HepG2 (cell line): Measurements from ENCODE around the gene ARG1. TPM values are rescaled to one million over a fixed set of nuclear protein-coding genes. Genes with fewer than 3 reads are reported as not detected.

Source experiments
- ATAC-seq: fragments of 200-7000 bp; cut with Tn5 transposase; 3 replicates; pipeline ENCODE4 v1.9.1; 2020; ENCODE audit warnings: mild to moderate bottlenecking, moderate library complexity
- BruUV-seq: library from RNA; stranded (reverse); fragments of 400-500 nt; replicated peaks from 2 replicates; lab custom pipeline; 2021; lab: Mats Ljungman, UMichigan
- CTCF ChIA-PET: fragments of 300-600 bp; formaldehyde crosslinking; extraction: SDS; loops from one replicate; lab custom pipeline; 2021; ENCODE audit warnings: low total read pairs, inconsistent platforms, low intra/inter-chr PET ratio; lab: Yijun Ruan, JAX
- POLR2A ChIA-PET: fragments of 350-600 bp; sonication (Branson Sonifier 250); formaldehyde crosslinking; loops from one replicate; lab custom pipeline; 2020; ENCODE audit warnings: antibody characterized with exemption, inconsistent platforms; lab: Yijun Ruan, JAX
- DNase-seq: peaks from one replicate; pipeline ENCODE4 v3.0.0-alpha.2; 2015; ENCODE audit warnings: low spot score
- FAIRE-seq: peaks from 3 replicates; lab custom pipeline; 2011; peaks lifted over from hg19 to GRCh38; lab: Jason Lieb, UNC
- H2AFZ ChIP-seq: one replicate; pipeline ENCODE4 v1.6.1; 2011; ENCODE audit warnings: low read length, inconsistent platforms
- H3K27ac ChIP-seq: fragments of 300-600 bp; 3 replicates; pipeline ENCODE4 v1.8.0; 2011; ENCODE audit warnings: mixed run types, mild to moderate bottlenecking, mixed read lengths, low read length, inconsistent platforms; ENCODE audit not compliant: insufficient read depth; ENCODE audit errors: extremely low read length
- H3K27me3 ChIP-seq, 2 experiments: fragments of 200-600 bp in 1 of 2; 2 replicates in 1 of 2; 3 replicates in 1 of 2; pipeline versions ENCODE4 v1.6.0 to v1.8.0; 2011; ENCODE audit warnings: low read length in 2 of 2, mild to moderate bottlenecking in 2 of 2, moderate library complexity in 2 of 2, inconsistent platforms in 1 of 2; ENCODE audit not compliant: insufficient read depth in 2 of 2, control insufficient read depth in 1 of 2
- H3K36me3 ChIP-seq, 2 experiments: fragments of 200-600 bp in 1 of 2; replicated peaks in 1 of 2; 2 replicates in 1 of 2; 3 replicates in 1 of 2; pipeline versions ENCODE4 v1.5.1 to v1.8.0; 2011; ENCODE audit warnings: low read length in 2 of 2, inconsistent platforms in 1 of 2; ENCODE audit not compliant: insufficient read depth in 2 of 2, control insufficient read depth in 1 of 2
- H3K4me1 ChIP-seq: 2 replicates; pipeline ENCODE4 v1.5.1; 2012; ENCODE audit warnings: low read length, inconsistent platforms; ENCODE audit not compliant: insufficient read depth
- H3K4me2 ChIP-seq: 2 replicates; pipeline ENCODE4 v1.6.0; 2011; ENCODE audit warnings: low read depth, low read length, inconsistent platforms
- H3K4me3 ChIP-seq, 3 experiments: fragments of 200-600 bp in 1 of 3; sonication (generic), shearing (Covaris generic) in 1 of 3; replicated peaks in 1 of 3; 2 replicates each; pipeline ENCODE4 v1.5.1; 2011 to 2016; ENCODE audit warnings: low read length in 3 of 3, inconsistent platforms in 2 of 3, low read depth in 2 of 3, mild to moderate bottlenecking in 2 of 3, control low read depth in 1 of 3, mixed read lengths in 1 of 3; ENCODE audit not compliant: insufficient read depth in 1 of 3
- H3K79me2 ChIP-seq: one replicate; pipeline ENCODE4 v1.6.1; 2011; ENCODE audit warnings: low read length, inconsistent platforms; ENCODE audit not compliant: insufficient read depth
- H3K9ac ChIP-seq: 2 replicates; pipeline ENCODE4 v1.6.0; 2011; ENCODE audit warnings: mild to moderate bottlenecking, low read depth, low read length, inconsistent platforms; ENCODE audit not compliant: insufficient read depth
- H3K9me3 ChIP-seq: 2 replicates; pipeline ENCODE4 v1.5.1; 2012; ENCODE audit warnings: mild to moderate bottlenecking, low read length
- H4K20me1 ChIP-seq: 2 replicates; pipeline ENCODE4 v1.6.0; 2011; ENCODE audit warnings: inconsistent platforms, mild to moderate bottlenecking, low read length, moderate library complexity; ENCODE audit not compliant: insufficient read depth
- BCL6 ChIP-seq: IDR thresholded peaks from 2 replicates; pipeline ENCODE4 v1.6.1; 2016; ENCODE audit warnings: missing genetic modification reagents, missing compliant biosample characterization
- CEBPB ChIP-seq: IDR thresholded peaks from 2 replicates; pipeline ENCODE4 v1.6.1; 2011; ENCODE audit warnings: low read depth, low read length, improper control_type of control experiment, borderline replicate concordance
- CEBPG ChIP-seq: IDR thresholded peaks from 2 replicates; pipeline ENCODE4 v1.6.1; 2016
- FOXP1 ChIP-seq, 2 experiments: fragments of 450-650 bp in 1 of 2; IDR thresholded peaks; 2 replicates each; pipeline ENCODE4 v1.6.1; 2017 to 2018; ENCODE audit warnings: antibody characterized with exemption in 1 of 2
- MAFF ChIP-seq: IDR thresholded peaks from 2 replicates; pipeline ENCODE4 v1.6.1; 2011; ENCODE audit warnings: low read depth, low read length, improper control_type of control experiment
- MAFK ChIP-seq, 2 experiments: IDR thresholded peaks in 1 of 2; conservative IDR thresholded peaks in 1 of 2; 2 replicates each; pipeline ENCODE4 v1.6.1; 2011; ENCODE audit warnings: improper control_type of control experiment in 2 of 2, low read length in 2 of 2
- MED1 ChIP-seq: sonication (generic); formaldehyde crosslinking; IDR thresholded peaks from 2 replicates; pipeline ENCODE4 v1.4.0; 2020; ENCODE audit warnings: missing genetic modification reagents
- NFIC ChIP-seq: IDR thresholded peaks from 2 replicates; pipeline ENCODE4 v1.6.1; 2012; ENCODE audit warnings: mild to moderate bottlenecking, low read length, inconsistent platforms
- NR2F6 ChIP-seq, 2 experiments: IDR thresholded peaks; 2 replicates each; pipeline ENCODE4 v1.6.1; 2016; ENCODE audit warnings: antibody characterized with exemption in 1 of 2, mild to moderate bottlenecking in 1 of 2
- POGZ ChIP-seq: sonication (generic); formaldehyde crosslinking; IDR thresholded peaks from 2 replicates; pipeline ENCODE4 v1.4.0; 2020; ENCODE audit warnings: mild to moderate bottlenecking, missing genetic modification reagents
- SOX13 ChIP-seq, 3 experiments: fragments of 450-650 bp in 1 of 3; sonication (generic) in 1 of 3; formaldehyde crosslinking in 1 of 3; IDR thresholded peaks in 2 of 3; conservative IDR thresholded peaks in 1 of 3; 2 replicates each; pipeline versions ENCODE4 v1.5.0 to v1.6.1; 2016 to 2020; ENCODE audit warnings: antibody characterized with exemption in 1 of 3, mild to moderate bottlenecking in 1 of 3, missing compliant biosample characterization in 1 of 3, missing genetic modification reagents in 1 of 3, moderate library complexity in 1 of 3
- SOX6 ChIP-seq, 2 experiments: fragments of 450-650 bp in 1 of 2; sonication (generic) in 1 of 2; formaldehyde crosslinking in 1 of 2; IDR thresholded peaks; 2 replicates each; pipeline versions ENCODE4 v1.4.0 to v1.6.1; 2017 to 2020; ENCODE audit warnings: antibody characterized with exemption in 1 of 2, mild to moderate bottlenecking in 1 of 2, missing genetic modification reagents in 1 of 2
- ZFP82 ChIP-seq: sonication (generic); formaldehyde crosslinking; IDR thresholded peaks from 2 replicates; pipeline ENCODE4 v1.5.1; 2020; ENCODE audit warnings: mild to moderate bottlenecking, missing genetic modification reagents, borderline replicate concordance
- ZNF317 ChIP-seq: sonication (generic); formaldehyde crosslinking; IDR thresholded peaks from 2 replicates; pipeline ENCODE4 v1.5.0; 2020; ENCODE audit warnings: mild to moderate bottlenecking, missing genetic modification reagents
- ZNF747 ChIP-seq: sonication (generic); formaldehyde crosslinking; IDR thresholded peaks from 2 replicates; pipeline ENCODE4 v1.8.1; 2023; ENCODE audit warnings: missing genetic modification reagents, mild to moderate bottlenecking, borderline replicate concordance
- WGBS: methylation state at CpG from one replicate; pipeline ENCODE4 v1.1.6; 2017; ENCODE audit warnings: low lambda C conversion rate; 5-methylcytosine and 5-hydroxymethylcytosine counted together
- in situ Hi-C: cut with HindIII; loops from 2 replicates; pipeline ENCODE4 v1.10.0; 2017; ENCODE audit warnings: low pct_unique_long_range_greater_than_20kb; ENCODE audit not compliant: extremely low pct_ligation_motif_present
- intact Hi-C: fragments of 100-400 bp; cut with micrococcal nuclease; formaldehyde crosslinking; loops from one replicate; pipeline ENCODE4 v1.10.0; 2022; ENCODE audit not compliant: unreplicated experiment
- polyA plus RNA-seq, 8 experiments: library from polyadenylated mRNA; depleted of rRNA in 3 of 8; stranded (reverse) in 7 of 8; unstranded in 1 of 8; fragments of >200 nt; fragmentation: Illumina TruSeq in 4 of 8; extraction: Trizol in 4 of 8; gene quantifications; 2 replicates each; pipeline versions ENCODE4 v1.2.1 to v1.2.3, GENCODE V29; 2011 to 2016; ENCODE audit warnings: low read depth in 4 of 8, missing spikeins in 1 of 8, mixed read lengths in 1 of 8; ENCODE audit not compliant: insufficient read depth in 1 of 8
- total RNA-seq, 5 experiments: library from RNA; depleted of rRNA; stranded (reverse); fragments of >200 nt; fragmentation: Illumina TruSeq; extraction: Trizol; gene quantifications; 2 replicates each; pipeline ENCODE4 v1.2.3, GENCODE V29; 2016; ENCODE audit warnings: low read depth in 1 of 5
- TF ChIP-seq, protein P1 (sequence below): IDR thresholded peaks from 2 replicates; pipeline ENCODE4 v1.6.1; 2016
- TF ChIP-seq, protein P2 (sequence below), 2 experiments: sonication (generic) in 1 of 2; formaldehyde crosslinking in 1 of 2; IDR thresholded peaks; 2 replicates each; pipeline versions ENCODE4 v1.6.1 to v1.9.0; 2014 to 2022; ENCODE audit warnings: antibody characterized with exemption in 1 of 2, borderline replicate concordance in 1 of 2, inconsistent platforms in 1 of 2, low read depth in 1 of 2, missing genetic modification reagents in 1 of 2

The ARG1 gene
- total and polyA plus RNA-seq, 2 of the 13 experiments (the other 11 are each of a cell fraction or from before 2014, with no cell fraction given): 2.2 to 11.2 TPM

GRCh38 chr6:131552572-131552971 lies 20.5 kb upstream of the ARG1 start:
- no peaks in the 10 kb centered on the region for H4K20me1 ChIP-seq
- H3K4me1 ChIP-seq: peaks cover 29% of the 10 kb centered on the region
- FAIRE-seq: no peak
- H3K27ac ChIP-seq: peak overlapping the region; percentile 71
- WGBS: 44% methylated on average over 3 of the region's 3 CpGs
- intact Hi-C loops (no loop called here), in situ Hi-C loops (no loop called here)
- no peak overlapping the region for H3K9ac ChIP-seq
- ATAC-seq: peak; percentile 86
- POLR2A ChIA-PET: interaction anchor here (0.7 to 1.5 kb wide), 2 partner anchors 10 to 75 kb away, joined by 3 to 5 read pairs; partner anchors contain the start of gene MED23
- H3K27me3 ChIP-seq: no peaks in the 10 kb centered on the region
- CTCF ChIA-PET: no interaction called here
- no peaks in the 10 kb centered on the region for H3K79me2 ChIP-seq
- no peaks in the 10 kb centered on the region for H3K9me3 ChIP-seq
- H3K36me3 ChIP-seq: no peaks in the 10 kb centered on the region
- BruUV-seq: no TSS peak
- no peak overlapping the region for H2AFZ ChIP-seq
- no peak overlapping the region for H3K4me3 ChIP-seq
- H3K4me2 ChIP-seq: peak overlapping the region; percentile 13; the same call in 1 of the 2 replicates
- DNase-seq: peak; percentile 31
- peak; percentile 71; the same call in 1 of the 2 replicates for TF ChIP-seq CEBPB
- peak; percentile 48; the same call in 1 of the 2 replicates for TF ChIP-seq MED1 (CRISPR knock-in tag)
- peak; percentile 36; the same call in 1 of the 2 replicates for TF ChIP-seq POGZ (CRISPR knock-in tag)
- no peak for TF ChIP-seq SOX13 (IDR thresholded peaks at IDR 0.05)
- peak in 1 of 2 experiments; percentile 31; a peak in 1 of 4 replicates for TF ChIP-seq SOX13 (CRISPR knock-in tag; conservative IDR thresholded peaks at IDR 0.05 in 1 of 2, IDR thresholded peaks at IDR 0.05 in 1 of 2)
- TF ChIP-seq MAFF: peak; percentile 53
- TF ChIP-seq ZNF317: peak; percentile 81; the same call in 1 of the 2 replicates
- TF ChIP-seq MAFK (conservative IDR thresholded peaks at IDR 0.05 in 1 of 2, IDR thresholded peaks at IDR 0.05 in 1 of 2; ENCODE audit: low read length in 2 of 2): peak; percentile 59 to 70
- TF ChIP-seq FOXP1 (IDR thresholded peaks at IDR 0.05): no peak
- TF ChIP-seq FOXP1 (CRISPR knock-in tag; IDR thresholded peaks at IDR 0.05): peak; percentile 37; the same call in 1 of the 2 replicates
- no peak for TF ChIP-seq SOX6 (IDR thresholded peaks at IDR 0.05)
- TF ChIP-seq SOX6 (CRISPR knock-in tag; IDR thresholded peaks at IDR 0.05): peak; percentile 61; the same call in 1 of the 2 replicates
- peak; percentile 92 for TF ChIP-seq NFIC
- no peak for TF ChIP-seq ZNF747 (CRISPR knock-in tag)
- peak; percentile 23; the same call in 1 of the 2 replicates for TF ChIP-seq NR2F6 (IDR thresholded peaks at IDR 0.05)
- TF ChIP-seq NR2F6 (CRISPR knock-in tag; IDR thresholded peaks at IDR 0.05): no peak
- peak; percentile 31; the same call in 1 of the 2 replicates for TF ChIP-seq ZFP82 (CRISPR knock-in tag)
- TF ChIP-seq, protein P1, sequence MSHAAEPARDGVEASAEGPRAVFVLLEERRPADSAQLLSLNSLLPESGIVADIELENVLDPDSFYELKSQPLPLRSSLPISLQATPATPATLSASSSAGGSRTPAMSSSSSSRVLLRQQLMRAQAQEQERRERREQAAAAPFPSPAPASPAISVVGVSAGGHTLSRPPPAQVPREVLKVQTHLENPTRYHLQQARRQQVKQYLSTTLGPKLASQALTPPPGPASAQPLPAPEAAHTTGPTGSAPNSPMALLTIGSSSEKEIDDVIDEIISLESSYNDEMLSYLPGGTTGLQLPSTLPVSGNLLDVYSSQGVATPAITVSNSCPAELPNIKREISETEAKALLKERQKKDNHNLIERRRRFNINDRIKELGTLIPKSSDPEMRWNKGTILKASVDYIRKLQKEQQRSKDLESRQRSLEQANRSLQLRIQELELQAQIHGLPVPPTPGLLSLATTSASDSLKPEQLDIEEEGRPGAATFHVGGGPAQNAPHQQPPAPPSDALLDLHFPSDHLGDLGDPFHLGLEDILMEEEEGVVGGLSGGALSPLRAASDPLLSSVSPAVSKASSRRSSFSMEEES (CRISPR knock-in tag): no peak
- peak; percentile 71 for TF ChIP-seq BCL6 (CRISPR knock-in tag)
- TF ChIP-seq, protein P2, sequence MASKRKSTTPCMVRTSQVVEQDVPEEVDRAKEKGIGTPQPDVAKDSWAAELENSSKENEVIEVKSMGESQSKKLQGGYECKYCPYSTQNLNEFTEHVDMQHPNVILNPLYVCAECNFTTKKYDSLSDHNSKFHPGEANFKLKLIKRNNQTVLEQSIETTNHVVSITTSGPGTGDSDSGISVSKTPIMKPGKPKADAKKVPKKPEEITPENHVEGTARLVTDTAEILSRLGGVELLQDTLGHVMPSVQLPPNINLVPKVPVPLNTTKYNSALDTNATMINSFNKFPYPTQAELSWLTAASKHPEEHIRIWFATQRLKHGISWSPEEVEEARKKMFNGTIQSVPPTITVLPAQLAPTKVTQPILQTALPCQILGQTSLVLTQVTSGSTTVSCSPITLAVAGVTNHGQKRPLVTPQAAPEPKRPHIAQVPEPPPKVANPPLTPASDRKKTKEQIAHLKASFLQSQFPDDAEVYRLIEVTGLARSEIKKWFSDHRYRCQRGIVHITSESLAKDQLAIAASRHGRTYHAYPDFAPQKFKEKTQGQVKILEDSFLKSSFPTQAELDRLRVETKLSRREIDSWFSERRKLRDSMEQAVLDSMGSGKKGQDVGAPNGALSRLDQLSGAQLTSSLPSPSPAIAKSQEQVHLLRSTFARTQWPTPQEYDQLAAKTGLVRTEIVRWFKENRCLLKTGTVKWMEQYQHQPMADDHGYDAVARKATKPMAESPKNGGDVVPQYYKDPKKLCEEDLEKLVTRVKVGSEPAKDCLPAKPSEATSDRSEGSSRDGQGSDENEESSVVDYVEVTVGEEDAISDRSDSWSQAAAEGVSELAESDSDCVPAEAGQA (IDR thresholded peaks at IDR 0.05; ENCODE audit: low read depth): no peak
- TF ChIP-seq, protein P2 (CRISPR knock-in tag; IDR thresholded peaks at IDR 0.05; ENCODE audit: borderline replicate concordance): 0 out of 2 replicates have a peak, but pooled peaks have one; percentile 34
- TF ChIP-seq CEBPG: peak; percentile 71; the same call in 1 of the 2 replicates
